ENCODE results near the gene CD79A. TPM values are rescaled to one million over a fixed set of nuclear protein-coding genes. Genes with fewer than 3 reads are reported as not detected.

The CD79A gene
- total and polyA plus RNA-seq, 2 donors (not counting 3 experiments of a cell fraction or from before 2014, with no cell fraction given): 0.32 TPM; not detected in 1

GRCh38 chr19:41877916-41878905, 1.1 kb downstream of the CD79A start:
- ChIA-PET CTCF (no interaction called here), POLR2A (no interaction called here)
- Histone ChIP-seq H3K27me3 (ENCODE audit: control insufficient read depth in 2 of 2, insufficient read depth in 2 of 2, low read length in 2 of 2) (no peaks in the 10 kb centered on the region), H3K4me1 (ENCODE audit: control insufficient read depth, extremely low read depth, insufficient read depth, low read length) (peaks cover 4% of the 10 kb centered on the region), H3K9me3 (replicated peaks; ENCODE audit: control insufficient read depth, insufficient read depth, low read length) (no peaks in the 10 kb centered on the region), H3K9me1 (replicated peaks; ENCODE audit: control insufficient read depth, extremely low read depth, insufficient read depth, low read length) (no peaks in the 10 kb centered on the region), H3K27ac (ENCODE audit: insufficient read depth, low read depth, low read length) (no peak overlapping the region), H3K36me3 (ENCODE audit: control insufficient read depth in 2 of 2, extremely low read depth in 1 of 2, insufficient read depth in 2 of 2, low read length in 2 of 2) (no peaks in the 10 kb centered on the region), H3K79me2 (ENCODE audit: control insufficient read depth, insufficient read depth, low read length) (no peaks in the 10 kb centered on the region), H4K20me1 (replicated peaks; ENCODE audit: control insufficient read depth, extremely low read depth, insufficient read depth, low read length) (no peaks in the 10 kb centered on the region), H3K4me3 (replicated peaks in 1 of 3; ENCODE audit: insufficient read depth in 1 of 3, low read depth in 1 of 3, low read length in 3 of 3) (no peak overlapping the region), H3K9ac (replicated peaks; ENCODE audit: extremely low read depth, insufficient read depth, low read length) (no peak overlapping the region), H3K4me2 (ENCODE audit: insufficient read depth, low read length) (no peak overlapping the region), H2AFZ (ENCODE audit: low read depth, low read length) (no peak overlapping the region)
- intact Hi-C loops (cut with micrococcal nuclease) (no loop called here), dilution Hi-C loops (cut with MboI; ENCODE audit: extremely low pct_ligation_motif_present, low sequenced_read_pairs) (no loop called here)
- BruUV-seq (replicated peaks): no TSS peak
- DNase-seq (ENCODE audit: low read depth, low spot score): no peak
- no peak for FAIRE-seq
- TF ChIP-seq EZH2 (IDR thresholded peaks at IDR 0.05; ENCODE audit: borderline replicate concordance, low read depth, low read length, severe bottlenecking): no peak
- no peak for TF ChIP-seq GATA2 (IDR thresholded peaks at IDR 0.05; ENCODE audit: insufficient read depth, insufficient read length, low read depth, low read length)
- TF ChIP-seq, protein P1, sequence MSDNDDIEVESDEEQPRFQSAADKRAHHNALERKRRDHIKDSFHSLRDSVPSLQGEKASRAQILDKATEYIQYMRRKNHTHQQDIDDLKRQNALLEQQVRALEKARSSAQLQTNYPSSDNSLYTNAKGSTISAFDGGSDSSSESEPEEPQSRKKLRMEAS (IDR thresholded peaks at IDR 0.05; ENCODE audit: insufficient read depth, insufficient read length): no peak

DNA sequence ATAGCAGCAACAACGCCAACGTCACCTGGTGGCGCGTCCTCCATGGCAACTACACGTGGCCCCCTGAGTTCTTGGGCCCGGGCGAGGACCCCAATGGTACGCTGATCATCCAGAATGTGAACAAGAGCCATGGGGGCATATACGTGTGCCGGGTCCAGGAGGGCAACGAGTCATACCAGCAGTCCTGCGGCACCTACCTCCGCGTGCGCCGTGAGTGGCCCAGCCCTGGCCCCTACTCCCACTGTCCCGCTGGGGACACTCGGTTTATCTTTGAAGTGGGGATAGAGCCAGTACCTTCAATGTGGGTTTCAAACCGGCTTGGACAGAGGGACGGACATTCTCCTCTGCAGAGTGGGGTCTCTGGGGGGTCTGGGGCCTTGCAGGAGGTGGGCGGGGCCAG, 2.0 kb downstream of the CD79A start:
- CTCF ChIA-PET: no interaction called here
- FAIRE-seq (no peak), DNase-seq (ENCODE audit: low read depth, low spot score) (no peak)
- H2AFZ ChIP-seq (ENCODE audit: low read depth, low read length): no peak overlapping the region
- dilution Hi-C loops (cut with MboI; ENCODE audit: extremely low pct_ligation_motif_present, low sequenced_read_pairs): no loop called here
- peaks cover 4% of the 10 kb centered on the region for H3K4me1 ChIP-seq (ENCODE audit: control insufficient read depth, extremely low read depth, insufficient read depth, low read length)
- no peaks in the 10 kb centered on the region for H3K79me2 ChIP-seq (ENCODE audit: control insufficient read depth, insufficient read depth, low read length)
- H3K27me3 ChIP-seq (ENCODE audit: control insufficient read depth in 2 of 2, insufficient read depth in 2 of 2, low read length in 2 of 2): no peaks in the 10 kb centered on the region
- no peaks in the 10 kb centered on the region for H4K20me1 ChIP-seq (replicated peaks; ENCODE audit: control insufficient read depth, extremely low read depth, insufficient read depth, low read length)
- H3K9me3 ChIP-seq (replicated peaks; ENCODE audit: control insufficient read depth, insufficient read depth, low read length): no peaks in the 10 kb centered on the region
- H3K36me3 ChIP-seq (ENCODE audit: control insufficient read depth in 2 of 2, extremely low read depth in 1 of 2, insufficient read depth in 2 of 2, low read length in 2 of 2): no peaks in the 10 kb centered on the region
- TF ChIP-seq EZH2 (IDR thresholded peaks at IDR 0.05; ENCODE audit: borderline replicate concordance, low read depth, low read length, severe bottlenecking) (no peak), POLR2A (IDR thresholded peaks at IDR 0.05; ENCODE audit: low read depth, low read length) (no peak), CTCF (IDR thresholded peaks at IDR 0.05; ENCODE audit: extremely low read depth in 1 of 2, insufficient read depth in 1 of 2, low read depth in 1 of 2, low read length in 2 of 2) (no peak), FOS (IDR thresholded peaks at IDR 0.05; ENCODE audit: borderline replicate concordance, insufficient read depth, low read length) (no peak), MYC (IDR thresholded peaks at IDR 0.05; ENCODE audit: low read depth, low read length) (no peak), GATA2 (IDR thresholded peaks at IDR 0.05; ENCODE audit: insufficient read depth, insufficient read length, low read depth, low read length) (no peak), JUN (IDR thresholded peaks at IDR 0.05; ENCODE audit: borderline replicate concordance, insufficient read depth, insufficient read length, low read depth) (no peak), POLR2AphosphoS5 (IDR thresholded peaks at IDR 0.05; ENCODE audit: insufficient read depth, low read depth, low read length) (no peak)
- TF ChIP-seq, protein P1 (IDR thresholded peaks at IDR 0.05; ENCODE audit: insufficient read depth, insufficient read length): no peak
- BruUV-seq (replicated peaks): no TSS peak
- POLR2A ChIA-PET: no interaction called here
- no peak overlapping the region for H3K27ac ChIP-seq (ENCODE audit: insufficient read depth, low read depth, low read length)
- no peak overlapping the region for H3K4me3 ChIP-seq (replicated peaks in 1 of 3; ENCODE audit: insufficient read depth in 1 of 3, low read depth in 1 of 3, low read length in 3 of 3)
- no peaks in the 10 kb centered on the region for H3K9me1 ChIP-seq (replicated peaks; ENCODE audit: control insufficient read depth, extremely low read depth, insufficient read depth, low read length)
- intact Hi-C loops (cut with micrococcal nuclease): no loop called here
- no peak overlapping the region for H3K9ac ChIP-seq (replicated peaks; ENCODE audit: extremely low read depth, insufficient read depth, low read length)
- H3K4me2 ChIP-seq (ENCODE audit: insufficient read depth, low read length): no peak overlapping the region
